Caki2 (cell line): ENCODE data around the gene UBN1. TPM values are rescaled to one million over a fixed set of nuclear protein-coding genes. Genes with fewer than 3 reads are reported as not detected.
A peak's percentile ranks its signal among the peaks of the same experiment; 100 is the strongest.

Source experiments
- DNase-seq: peaks from one replicate; pipeline ENCODE4 v3.0.0-alpha.2; 2015; ENCODE audit warnings: low read depth
- in situ Hi-C: cut with HindIII; loops from 2 replicates; pipeline ENCODE4 v1.10.0; 2016; ENCODE audit warnings: low sequenced_read_pairs, low pct_unique_long_range_greater_than_20kb, mixed read lengths
- total RNA-seq: library from RNA; depleted of rRNA; stranded (reverse); fragments of >200 nt; shearing (Covaris generic); gene quantifications from 2 replicates; pipeline ENCODE4 v1.2.3, GENCODE V29; 2014; ENCODE audit warnings: low replicate concordance; rRNA removed

The UBN1 gene, protein sequence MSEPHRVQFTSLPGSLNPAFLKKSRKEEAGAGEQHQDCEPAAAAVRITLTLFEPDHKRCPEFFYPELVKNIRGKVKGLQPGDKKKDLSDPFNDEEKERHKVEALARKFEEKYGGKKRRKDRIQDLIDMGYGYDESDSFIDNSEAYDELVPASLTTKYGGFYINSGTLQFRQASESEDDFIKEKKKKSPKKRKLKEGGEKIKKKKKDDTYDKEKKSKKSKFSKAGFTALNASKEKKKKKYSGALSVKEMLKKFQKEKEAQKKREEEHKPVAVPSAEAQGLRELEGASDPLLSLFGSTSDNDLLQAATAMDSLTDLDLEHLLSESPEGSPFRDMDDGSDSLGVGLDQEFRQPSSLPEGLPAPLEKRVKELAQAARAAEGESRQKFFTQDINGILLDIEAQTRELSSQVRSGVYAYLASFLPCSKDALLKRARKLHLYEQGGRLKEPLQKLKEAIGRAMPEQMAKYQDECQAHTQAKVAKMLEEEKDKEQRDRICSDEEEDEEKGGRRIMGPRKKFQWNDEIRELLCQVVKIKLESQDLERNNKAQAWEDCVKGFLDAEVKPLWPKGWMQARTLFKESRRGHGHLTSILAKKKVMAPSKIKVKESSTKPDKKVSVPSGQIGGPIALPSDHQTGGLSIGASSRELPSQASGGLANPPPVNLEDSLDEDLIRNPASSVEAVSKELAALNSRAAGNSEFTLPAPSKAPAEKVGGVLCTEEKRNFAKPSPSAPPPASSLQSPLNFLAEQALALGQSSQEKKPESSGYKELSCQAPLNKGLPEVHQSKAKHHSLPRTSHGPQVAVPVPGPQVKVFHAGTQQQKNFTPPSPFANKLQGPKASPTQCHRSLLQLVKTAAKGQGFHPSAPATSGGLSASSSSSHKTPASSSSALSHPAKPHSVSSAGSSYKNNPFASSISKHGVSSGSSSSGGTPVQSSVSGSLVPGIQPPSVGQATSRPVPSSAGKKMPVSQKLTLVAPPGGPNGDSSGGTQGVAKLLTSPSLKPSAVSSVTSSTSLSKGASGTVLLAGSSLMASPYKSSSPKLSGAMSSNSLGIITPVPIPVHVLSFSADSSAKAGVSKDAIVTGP (N-terminal part only)
- 17.5 and 22.2 TPM in 2 replicates for total RNA-seq

- peak; percentile 99 for DNase-seq
- in situ Hi-C loops: no loop called here
Observed at GRCh38 chr16:4846901-4847773, at the start of gene UBN1, which contains the start of gene GLYR1. Gene UBN1, plus strand, starts transcription at chr16:4847481. Its CDS starts 5,437 bp downstream, at chr16:4852918. Gene GLYR1, minus strand, starts transcription at chr16:4847288. Its CDS starts 23 bp downstream, at chr16:4847265.

- DNase-seq: no peak
- in situ Hi-C loops: no loop called here
Observed at GRCh38 chr16:4797805-4798252, 49.5 kb upstream of the UBN1 start.

GRCh38 chr16:4798456-4798855, 48.8 kb upstream of the UBN1 start:
- no peak for DNase-seq
- in situ Hi-C loops: no loop called here

- DNase-seq: no peak
- in situ Hi-C loops: no loop called here
Observed at GRCh38 chr16:4799171-4799855, 48.0 kb upstream of the UBN1 start.

GRCh38 chr16:4800290-4801041, 46.8 kb upstream of the UBN1 start:
- no peak for DNase-seq
- in situ Hi-C loops: no loop called here

- in situ Hi-C loops: no loop called here
Observed at GRCh38 chr16:4801051-4801961, 46.0 kb upstream of the UBN1 start.

GRCh38 chr16:4801962-4802658, 45.2 kb upstream of the UBN1 start, which contains the start of gene ROGDI:
Gene ROGDI, minus strand, starts transcription at chr16:4802633. Its CDS starts 62 bp downstream, at chr16:4802571.
- in situ Hi-C loops: no loop called here
- DNase-seq: peak; percentile 98

More at GRCh38 chr16:4801051-4801961, 46.0 kb upstream of the UBN1 start:
- DNase-seq: no peak

DNA sequence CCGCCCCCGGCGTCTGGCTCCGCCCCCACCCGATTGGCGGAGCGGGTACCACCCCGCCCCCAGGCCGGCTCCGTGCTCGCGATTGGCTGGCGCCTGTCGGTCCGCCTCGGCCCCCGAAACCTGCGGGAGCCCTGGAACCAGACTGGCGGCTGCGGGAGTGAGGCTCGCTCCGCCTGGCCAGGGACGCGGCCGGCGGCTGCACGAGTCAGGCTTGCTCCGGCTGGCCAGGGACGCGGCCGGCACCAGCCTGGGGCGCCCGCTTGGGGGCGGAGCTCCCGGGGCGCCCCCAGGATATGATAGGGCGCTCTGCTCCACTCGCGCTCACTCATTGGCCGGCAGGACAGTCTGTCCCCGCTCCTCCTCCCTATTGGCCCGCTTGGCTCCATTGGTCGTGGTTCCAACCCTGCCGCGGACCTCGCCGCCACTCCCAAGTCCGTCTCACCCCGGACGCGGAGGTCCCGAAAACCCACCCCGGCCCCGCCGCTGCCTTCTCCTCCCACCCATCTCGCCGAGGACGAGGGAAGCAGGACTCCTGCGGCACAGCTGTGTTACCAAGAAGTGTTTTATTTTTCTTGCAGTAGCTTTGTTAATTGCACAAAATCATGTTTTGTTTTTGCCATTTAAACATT, 44.5 kb upstream of the UBN1 start:
- peak; percentile 96 for DNase-seq
- in situ Hi-C loops: no loop called here

DNA sequence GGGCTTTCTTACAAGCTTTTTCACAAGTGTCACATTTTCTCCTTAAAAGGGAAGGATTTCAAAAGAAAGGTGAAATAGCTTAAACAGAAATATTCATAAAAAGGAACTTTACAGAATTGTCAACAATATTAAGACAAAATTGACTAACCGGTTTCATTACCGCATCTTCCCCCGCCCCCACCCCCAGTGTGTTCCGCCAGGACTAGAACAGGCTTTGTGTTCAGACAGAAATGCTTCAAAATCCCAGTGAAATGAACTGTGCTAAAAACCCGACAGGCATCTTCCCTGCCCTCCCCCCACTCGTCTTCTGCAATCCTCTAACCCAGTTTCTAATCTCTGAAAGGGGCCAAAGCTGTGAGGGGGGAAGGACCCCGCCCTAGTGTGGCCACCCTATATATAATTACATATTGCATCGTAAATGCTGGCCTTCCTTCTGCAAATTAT, 43.9 kb upstream of the UBN1 start:
- in situ Hi-C loops: no loop called here
- DNase-seq: no peak

DNA sequence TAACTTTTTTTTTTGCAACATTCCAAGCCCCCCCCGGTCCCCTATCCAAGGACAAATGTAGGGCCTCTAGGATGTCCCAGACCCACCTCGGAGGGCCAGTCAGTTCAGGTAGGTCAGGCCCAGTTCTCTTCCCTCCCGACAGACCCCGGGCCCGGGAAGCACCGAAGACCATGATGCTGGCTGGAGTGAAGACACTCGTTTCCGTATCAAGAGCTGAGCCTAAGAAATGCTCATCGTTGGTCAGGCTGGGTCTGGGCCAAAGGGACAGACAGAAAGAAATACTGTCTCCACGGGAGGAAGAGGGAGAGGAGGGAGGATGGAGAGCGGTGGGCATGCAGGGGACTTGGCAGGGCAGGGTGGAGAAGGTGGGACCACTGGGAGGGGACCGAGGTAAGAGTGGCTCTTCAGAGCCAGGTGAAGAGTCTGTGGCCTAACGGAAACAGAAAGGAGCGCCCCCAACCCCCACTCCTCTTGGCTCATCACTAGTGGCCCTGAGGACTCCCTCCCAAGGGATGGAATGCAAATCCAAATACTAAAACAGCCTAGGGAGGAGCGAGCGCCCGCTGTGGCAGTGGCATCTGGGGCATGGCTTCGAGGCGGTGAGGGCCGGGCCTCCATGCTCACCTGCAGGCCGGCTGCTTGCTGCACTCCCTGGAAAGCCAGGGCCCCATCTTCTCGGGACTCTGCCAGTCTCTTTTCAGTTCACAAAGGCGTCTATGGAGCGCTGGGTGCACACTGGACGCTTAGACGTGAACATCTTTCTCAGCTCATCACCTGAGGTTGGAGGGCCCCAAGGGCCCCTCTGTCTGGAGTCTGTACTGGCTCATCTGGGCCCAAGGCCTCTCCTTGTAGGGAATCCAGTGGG, 43.2 kb upstream of the UBN1 start:
- in situ Hi-C loops: no loop called here
- no peak for DNase-seq

DNA sequence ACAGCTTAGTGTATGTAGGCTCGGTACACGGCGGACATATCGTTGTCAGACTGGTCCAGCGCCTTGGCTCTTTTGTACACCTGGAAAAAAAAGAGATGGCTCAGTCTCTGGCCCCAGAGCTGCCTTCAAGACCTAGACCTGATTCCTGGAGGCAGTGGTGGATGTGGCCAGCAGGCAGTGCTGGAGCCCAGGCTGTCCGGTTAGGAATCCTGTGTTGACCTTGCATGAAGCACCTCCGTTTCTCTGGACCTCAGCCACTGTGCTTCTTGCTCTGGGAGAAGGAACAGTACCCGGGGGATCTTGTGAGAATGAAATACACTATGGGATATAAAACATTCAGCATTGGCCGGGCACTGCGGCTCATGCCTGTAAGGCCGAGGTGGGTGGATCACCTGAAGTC, 42.0 kb upstream of the UBN1 start:
- in situ Hi-C loops: no loop called here
- no peak for DNase-seq

DNA sequence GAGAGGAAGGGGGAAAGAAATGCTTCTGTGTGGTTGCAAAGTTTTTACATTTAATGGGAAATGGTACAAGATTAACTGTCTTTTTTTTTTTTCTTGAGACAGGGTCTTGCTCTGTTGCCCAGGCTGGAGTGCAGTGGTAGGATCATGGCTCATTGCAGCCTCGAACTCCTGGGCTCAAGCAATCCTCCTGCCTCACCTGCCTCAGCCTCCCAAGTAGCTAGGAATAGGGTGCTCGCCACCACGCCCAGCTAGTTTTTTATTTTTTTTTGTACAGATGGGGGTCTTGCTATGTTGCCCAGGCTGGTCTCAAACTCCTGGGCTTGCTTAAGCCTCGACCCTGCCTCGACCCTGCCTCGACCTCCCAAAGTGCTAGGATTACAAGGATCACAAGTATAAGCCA, 41.0 kb upstream of the UBN1 start:
- DNase-seq: no peak
- in situ Hi-C loops: no loop called here

GRCh38 chr16:4811242-4811641, 36.0 kb upstream of the UBN1 start:
- in situ Hi-C loops: no loop called here
- DNase-seq: no peak

DNA sequence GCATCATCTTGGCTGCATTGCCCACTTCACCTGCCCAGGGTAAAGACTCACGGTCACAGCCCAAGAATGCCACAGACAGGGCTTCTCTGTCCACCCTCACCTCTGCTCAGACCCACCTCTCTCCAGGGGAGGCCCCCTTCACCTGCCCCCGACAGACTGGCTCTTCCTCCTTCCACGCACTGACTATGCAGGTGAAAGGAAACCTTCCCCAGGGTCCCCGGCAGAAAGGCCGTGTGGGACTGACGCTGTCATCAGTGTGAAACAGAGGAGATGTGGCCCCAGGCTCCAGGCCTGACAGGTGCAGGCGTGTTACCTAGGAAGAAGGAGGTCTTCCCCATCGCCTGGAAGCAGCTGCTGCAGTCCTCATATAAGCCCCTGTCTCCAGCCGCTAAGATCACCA, 35.5 kb upstream of the UBN1 start:
- DNase-seq: no peak
- in situ Hi-C loops: no loop called here
